Kidney capillary endothelial cell (primary cell): Measurements from ENCODE around the gene RNF8.
A peak's percentile ranks its signal among the peaks of the same experiment; 100 is the strongest.
"Not testable (repeated sequence)": the region's sequence is repeated elsewhere in the genome, so short reads cannot be mapped to it uniquely, and the experiment has no call there.

Experiments
- DNase-seq: peaks from one replicate; pipeline ENCODE4 v3.0.0-alpha.2; 2018; ENCODE audit warnings: low spot score

The RNF8 gene

GRCh38 chr6:37321516-37322415, 32.0 kb upstream of the RNF8 start:
- DNase-seq: no peak

- no peak for DNase-seq
These were observed 30.2 kb upstream of the RNF8 start for GRCh38 chr6:37323580-37323979.

DNA sequence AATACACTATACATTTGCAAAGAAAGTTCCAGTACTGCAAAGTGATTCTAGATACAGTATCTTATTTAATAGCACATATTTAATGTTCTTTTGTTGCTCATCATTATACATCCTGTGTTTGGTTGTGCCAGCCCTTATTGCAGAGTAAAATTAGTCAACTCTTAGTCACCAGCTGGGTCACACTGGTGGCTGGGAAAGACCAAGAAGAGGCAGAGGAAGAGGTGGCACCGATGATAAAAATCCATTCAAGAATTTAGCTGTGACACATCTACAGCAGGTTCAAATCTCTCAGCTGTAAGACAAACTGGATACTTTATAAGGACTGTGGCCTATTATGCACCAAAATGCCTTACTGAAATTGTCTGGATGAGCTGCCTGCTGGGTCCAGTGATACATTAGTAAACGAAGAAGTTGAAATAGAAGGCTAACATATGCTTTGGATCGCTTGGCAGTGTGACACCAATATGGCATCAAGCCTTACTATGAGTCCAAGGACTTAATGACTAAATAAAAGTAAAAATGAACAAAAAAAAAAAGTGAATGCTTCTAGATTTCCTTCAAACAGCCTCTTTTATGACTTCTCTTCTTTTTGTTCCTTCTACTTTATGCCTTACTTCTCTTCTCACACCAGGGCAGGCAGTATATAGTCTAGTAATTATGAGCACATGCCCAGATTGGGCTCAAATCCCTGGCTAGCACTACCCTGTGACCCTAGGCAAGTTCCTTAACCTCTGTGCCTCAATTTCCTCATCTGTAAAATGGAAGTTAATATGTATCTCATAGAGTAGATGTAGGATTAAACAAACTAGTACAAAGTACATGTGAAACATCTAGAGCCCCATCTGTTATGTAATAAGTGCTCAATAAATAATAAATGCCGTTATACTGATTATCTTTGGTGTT, 29.4 kb upstream of the RNF8 start:
- peak; percentile 92 for DNase-seq

- DNase-seq: not testable (repeated sequence)
These were observed 23.4 kb upstream of the RNF8 start for GRCh38 chr6:37330345-37330744.

DNA sequence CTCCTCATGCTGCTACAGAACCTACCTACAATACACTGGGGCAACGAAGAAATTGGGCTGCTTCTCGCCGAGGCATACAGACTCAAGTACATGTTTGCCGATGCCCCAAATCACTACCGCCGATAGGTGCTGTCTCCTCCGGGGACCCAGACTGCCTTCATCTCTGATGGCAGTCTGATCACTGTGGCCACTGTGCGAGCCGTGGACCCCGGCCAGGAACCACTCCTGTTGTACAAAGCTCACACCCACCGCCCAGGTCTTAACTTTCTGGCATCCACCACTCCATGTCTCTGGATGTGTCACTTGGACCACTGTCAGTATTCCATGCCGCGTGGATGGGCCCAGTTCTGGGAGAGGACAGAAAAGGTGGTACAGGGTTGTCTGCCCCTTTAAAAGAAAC, 22.7 kb upstream of the RNF8 start:
- DNase-seq: no peak

- no peak for DNase-seq
These were observed 20.9 kb upstream of the RNF8 start for GRCh38 chr6:37332894-37333293.

GRCh38 chr6:37334047-37334446, 19.7 kb upstream of the RNF8 start:
- DNase-seq: no peak

DNA sequence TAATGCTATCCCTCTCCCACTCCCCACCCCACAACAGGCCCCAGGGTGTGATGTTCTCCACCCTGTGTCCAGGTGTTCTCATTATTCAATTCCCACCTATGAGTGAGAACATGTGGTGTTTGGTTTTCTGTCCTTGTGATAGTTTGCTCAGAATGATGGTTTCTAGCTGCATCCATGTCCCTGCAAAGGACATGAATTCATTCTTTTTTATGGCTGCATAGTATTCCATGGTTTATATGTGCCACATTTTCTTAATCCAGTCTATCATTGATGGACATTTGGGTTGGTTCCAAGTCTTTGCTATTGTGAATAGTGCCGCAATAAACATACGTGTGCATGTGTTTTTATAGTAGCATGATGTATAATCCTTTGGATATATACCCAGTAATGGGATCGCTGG, 15.5 kb upstream of the RNF8 start:
- DNase-seq: not testable (repeated sequence)

GRCh38 chr6:37338745-37339255, 15.0 kb upstream of the RNF8 start:
- no peak for DNase-seq

DNA sequence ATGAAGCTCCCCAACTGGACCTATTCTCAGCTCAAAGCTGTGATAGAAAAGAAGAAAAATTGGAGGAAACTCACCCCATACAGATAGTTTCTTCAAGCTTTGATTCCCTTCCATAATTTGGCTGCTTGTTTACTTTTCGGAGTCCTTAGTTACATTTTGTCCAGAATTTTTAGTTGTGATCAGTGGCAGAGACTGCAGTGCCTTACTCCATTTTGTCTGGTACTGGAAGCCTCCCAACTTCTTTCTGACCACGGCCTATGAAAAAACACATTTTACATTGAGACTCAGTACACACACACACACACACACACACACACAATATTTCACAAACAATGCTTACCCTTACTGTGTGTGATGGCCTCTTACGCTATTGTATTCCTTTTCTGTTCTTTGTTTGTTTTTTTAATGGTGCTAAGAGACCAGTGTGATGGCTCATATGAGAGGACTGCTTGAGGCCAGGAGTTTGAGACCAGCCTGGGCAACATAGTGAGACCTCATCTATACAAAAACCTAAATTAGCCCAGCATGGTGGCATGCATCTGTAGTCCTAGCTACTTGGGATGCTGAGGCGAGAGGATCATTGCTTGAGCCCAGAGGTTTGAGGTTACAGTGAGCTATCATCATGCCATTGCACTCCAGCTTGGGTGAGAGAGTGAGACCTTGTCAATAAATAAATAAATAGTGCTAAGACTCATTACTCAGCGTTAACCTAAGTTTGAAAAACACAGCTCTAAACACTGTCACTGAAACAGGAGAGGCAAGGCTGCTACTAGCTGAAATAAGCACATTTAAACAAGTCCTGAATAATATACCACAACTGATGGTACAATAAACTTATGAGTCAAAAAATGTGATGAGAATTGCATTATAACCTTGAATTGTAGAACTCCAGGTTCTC, 13.8 kb upstream of the RNF8 start:
- DNase-seq: no peak

DNA sequence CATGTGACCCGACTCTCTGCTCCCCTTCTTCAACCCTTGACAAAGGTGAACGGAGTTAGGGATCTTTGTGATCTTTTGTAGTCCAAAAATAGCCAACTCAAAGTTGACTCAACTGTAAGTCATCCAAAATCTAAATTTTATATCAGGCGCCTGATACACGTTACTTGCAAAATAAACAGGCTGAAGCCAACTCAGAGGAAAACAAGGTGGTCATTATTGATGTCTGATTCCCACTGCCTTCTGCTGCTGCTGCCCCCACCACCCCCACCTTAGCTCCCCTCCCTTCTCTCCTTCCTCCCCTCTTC, 13.2 kb upstream of the RNF8 start:
- no peak for DNase-seq

GRCh38 chr6:37343248-37343647, 10.5 kb upstream of the RNF8 start:
- no peak for DNase-seq

GRCh38 chr6:37344308-37344707, 9.5 kb upstream of the RNF8 start:
- DNase-seq: no peak

GRCh38 chr6:37345804-37346203, 8.0 kb upstream of the RNF8 start:
- not testable (repeated sequence) for DNase-seq

GRCh38 chr6:37347177-37347576, 6.6 kb upstream of the RNF8 start:
- no peak for DNase-seq

GRCh38 chr6:37347670-37348111, 6.1 kb upstream of the RNF8 start:
- no peak for DNase-seq

GRCh38 chr6:37351027-37351426, 2.8 kb upstream of the RNF8 start:
- DNase-seq: no peak

GRCh38 chr6:37352384-37352783, 1.4 kb upstream of the RNF8 start:
- DNase-seq: no peak

- no peak for DNase-seq
These were observed 972 bp downstream of the RNF8 start for GRCh38 chr6:37354526-37355384.

DNA sequence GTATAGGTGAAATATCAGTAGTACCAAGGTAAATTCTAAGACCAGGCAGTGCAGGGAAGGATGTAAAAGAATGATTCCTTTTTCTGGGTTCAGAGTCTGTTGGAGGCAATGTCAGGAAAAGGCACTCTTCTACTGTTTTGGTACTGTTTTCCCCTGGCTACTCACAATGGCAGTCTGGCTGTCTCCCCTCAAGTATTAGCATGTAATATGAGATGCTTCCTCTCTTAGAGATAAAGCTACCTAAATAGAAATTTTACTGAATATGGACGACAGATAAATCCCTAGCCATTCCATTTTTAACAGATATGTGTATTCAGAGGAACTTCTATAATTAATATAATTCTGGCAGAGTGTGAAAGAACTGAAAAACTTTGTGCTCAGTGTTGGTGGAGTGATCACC, 3.5 kb downstream of the RNF8 start:
- DNase-seq: no peak

DNA sequence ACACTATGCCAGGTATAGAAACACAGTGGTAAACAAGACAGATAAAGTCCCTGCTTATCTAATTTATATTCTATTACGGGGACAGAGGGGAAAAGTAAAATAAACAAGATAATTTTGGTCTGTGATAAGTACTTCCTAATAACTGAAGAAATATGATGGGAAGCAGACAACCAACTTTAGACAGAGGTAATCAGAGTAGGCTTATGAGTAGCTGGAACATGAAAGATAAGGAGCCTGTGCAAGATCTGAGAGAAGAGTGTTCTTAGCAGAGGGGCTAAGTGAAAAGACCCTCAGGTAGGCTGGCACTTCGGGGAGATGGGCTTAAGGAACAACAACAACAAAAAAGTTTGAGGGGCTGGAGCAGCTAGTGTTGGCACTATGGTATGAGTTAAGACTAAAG, 4.1 kb downstream of the RNF8 start:
- DNase-seq: no peak
